ENCODE results near the gene PPP4C. TPM values are rescaled to one million over a fixed set of nuclear protein-coding genes. Genes with fewer than 3 reads are reported as not detected.

The PPP4C gene
- total RNA-seq, result 100 to 1,000 TPM in 3 of 9 donors, 10 to 100 TPM in 6; 44.5 to 136 (median 75.6) TPM
- 10 to 100 TPM; 39.2 to 93.0 (median 87.1) TPM for polyA plus RNA-seq
- long read RNA-seq, donor 1, transcript PPP4C-201 (9 exons, 1,407 nt), result major isoform, 24 of 49 reads
- long read RNA-seq, donor 1, partial matches to known transcripts, result 7 of 49 reads
- long read RNA-seq, donor 1, other reads (novel, unspliced or antisense), result 14 of 49 reads
- long read RNA-seq, donor 2, transcript PPP4C-201 (9 exons, 1,407 nt), result major isoform, 13 of 21 reads
- long read RNA-seq, donor 2, partial matches to known transcripts, result 0 of 21 reads
- long read RNA-seq, donor 2, other reads (novel, unspliced or antisense), result 6 of 21 reads
- long read RNA-seq, donor 3, transcript PPP4C-201 (9 exons, 1,407 nt), result major isoform, 18 of 51 reads
- long read RNA-seq, donor 3, partial matches to known transcripts, result 11 of 51 reads
- long read RNA-seq, donor 3, other reads (novel, unspliced or antisense), result 15 of 51 reads
- long read RNA-seq, donor 4, transcript PPP4C-201 (9 exons, 1,407 nt), result major isoform, 38 of 65 reads
- long read RNA-seq, donor 4, partial matches to known transcripts, result 6 of 65 reads
- long read RNA-seq, donor 4, other reads (novel, unspliced or antisense), result 18 of 65 reads
- long read RNA-seq, donor 5, transcript PPP4C-214 (8 exons, 1,301 nt), result minor isoform, 7 of 350 reads
- long read RNA-seq, donor 5, transcript PPP4C-204 (8 exons, 941 nt), result minor isoform, 8 of 350 reads
- long read RNA-seq, donor 5, transcript PPP4C-201 (9 exons, 1,407 nt), result major isoform, 241 of 350 reads
- long read RNA-seq, donor 5, partial matches to known transcripts, result 10 of 350 reads
- long read RNA-seq, donor 5, other reads (novel, unspliced or antisense), result 79 of 350 reads
- long read RNA-seq, donor 6, transcript PPP4C-201 (9 exons, 1,407 nt), result major isoform, 7 of 21 reads
- long read RNA-seq, donor 6, partial matches to known transcripts, result 2 of 21 reads
- long read RNA-seq, donor 6, other reads (novel, unspliced or antisense), result 10 of 21 reads
- long read RNA-seq, donor 7, transcript PPP4C-201 (9 exons, 1,407 nt), result major isoform, 13 of 16 reads
- long read RNA-seq, donor 7, partial matches to known transcripts, result 0 of 16 reads
- long read RNA-seq, donor 7, other reads (novel, unspliced or antisense), result 0 of 16 reads
- long read RNA-seq, donor 8, transcript PPP4C-214 (8 exons, 1,301 nt), result minor isoform, 6 of 74 reads
- long read RNA-seq, donor 8, transcript PPP4C-201 (9 exons, 1,407 nt), result major isoform, 32 of 74 reads
- long read RNA-seq, donor 8, partial matches to known transcripts, result 0 of 74 reads
- long read RNA-seq, donor 8, other reads (novel, unspliced or antisense), result 33 of 74 reads
- long read RNA-seq, donor 9, transcript PPP4C-201 (9 exons, 1,407 nt), result major isoform, 17 of 41 reads
- long read RNA-seq, donor 9, partial matches to known transcripts, result 11 of 41 reads
- long read RNA-seq, donor 9, other reads (novel, unspliced or antisense), result 10 of 41 reads
- long read RNA-seq, donor 10, transcript PPP4C-201 (9 exons, 1,407 nt), result major isoform, 21 of 34 reads
- long read RNA-seq, donor 10, partial matches to known transcripts, result 0 of 34 reads
- long read RNA-seq, donor 10, other reads (novel, unspliced or antisense), result 7 of 34 reads

DNA sequence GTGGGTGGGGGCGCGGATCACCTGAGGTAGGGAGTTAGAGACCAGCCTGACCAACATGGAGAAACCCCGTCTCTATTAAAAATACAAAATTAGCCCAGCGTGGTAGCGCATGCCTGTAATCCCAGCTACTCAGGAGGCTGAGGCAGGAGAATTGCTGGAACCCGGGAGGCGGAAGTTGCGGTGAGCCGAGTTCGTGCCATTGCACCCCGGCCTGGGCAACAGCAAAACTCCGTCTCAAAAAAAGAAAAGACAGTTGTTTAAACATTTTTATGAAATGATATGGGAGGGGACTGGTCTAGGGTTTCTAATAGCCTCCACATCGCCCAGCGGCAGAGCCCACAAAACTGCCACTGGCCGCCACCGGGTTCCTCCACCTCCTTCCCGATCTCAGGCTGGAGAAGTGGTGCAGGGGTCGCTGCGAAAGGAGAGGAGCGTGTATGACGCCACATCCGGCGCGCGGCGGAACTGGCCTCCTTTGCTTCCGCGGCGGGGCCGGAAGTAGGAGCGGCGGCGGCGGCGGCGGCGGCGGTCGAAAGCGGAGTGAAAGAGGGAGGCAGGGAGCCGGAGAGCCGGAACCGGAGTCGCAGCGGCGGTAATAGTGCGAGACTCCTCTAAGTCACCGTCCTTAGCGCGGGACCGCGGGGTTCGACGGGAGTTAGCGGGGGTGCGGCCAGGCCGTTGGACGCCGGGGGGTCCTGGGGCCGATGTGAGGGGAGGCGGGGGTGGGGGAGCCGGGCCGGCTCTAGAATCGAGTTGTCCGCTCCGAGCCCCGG is at the start of gene PPP4C:
Gene PPP4C (plus strand): TSS at position 492 of the 773 bp plus-strand sequence. CDS start 384 bp downstream, outside the sequence.
- peak within 1 kb of the TSS; percentile 69 to 96 (median 82) for H3K4me3 ChIP-seq
- peaks cover 0 to 47% of the 10 kb centered on the region in 2 donors for H3K36me3 ChIP-seq (replicated peaks in 1 of 2)
- intact Hi-C loops (cut with DNase I), result no loop called here
- TF ChIP-seq POLR2A (IDR thresholded peaks at IDR 0.05), result peak; percentile 78 to 87
- TF ChIP-seq, protein P1, sequence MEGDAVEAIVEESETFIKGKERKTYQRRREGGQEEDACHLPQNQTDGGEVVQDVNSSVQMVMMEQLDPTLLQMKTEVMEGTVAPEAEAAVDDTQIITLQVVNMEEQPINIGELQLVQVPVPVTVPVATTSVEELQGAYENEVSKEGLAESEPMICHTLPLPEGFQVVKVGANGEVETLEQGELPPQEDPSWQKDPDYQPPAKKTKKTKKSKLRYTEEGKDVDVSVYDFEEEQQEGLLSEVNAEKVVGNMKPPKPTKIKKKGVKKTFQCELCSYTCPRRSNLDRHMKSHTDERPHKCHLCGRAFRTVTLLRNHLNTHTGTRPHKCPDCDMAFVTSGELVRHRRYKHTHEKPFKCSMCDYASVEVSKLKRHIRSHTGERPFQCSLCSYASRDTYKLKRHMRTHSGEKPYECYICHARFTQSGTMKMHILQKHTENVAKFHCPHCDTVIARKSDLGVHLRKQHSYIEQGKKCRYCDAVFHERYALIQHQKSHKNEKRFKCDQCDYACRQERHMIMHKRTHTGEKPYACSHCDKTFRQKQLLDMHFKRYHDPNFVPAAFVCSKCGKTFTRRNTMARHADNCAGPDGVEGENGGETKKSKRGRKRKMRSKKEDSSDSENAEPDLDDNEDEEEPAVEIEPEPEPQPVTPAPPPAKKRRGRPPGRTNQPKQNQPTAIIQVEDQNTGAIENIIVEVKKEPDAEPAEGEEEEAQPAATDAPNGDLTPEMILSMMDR (IDR thresholded peaks at IDR 0.05), result no peak
- H3K9me3 ChIP-seq (replicated peaks in 1 of 3), result no peaks in the 10 kb centered on the region
- 2 to 5% (median 2%) methylated on average over 24 to 67 of the region's 67 CpGs for WGBS, 4 donors
- peak; percentile 88 to 95 (median 94) for DNase-seq
- H3K27me3 ChIP-seq, result no peaks in the 10 kb centered on the region
- peaks cover 35 to 42% of the 10 kb centered on the region in 2 donors for H3K4me1 ChIP-seq (replicated peaks in 1 of 2)
- H3K27ac ChIP-seq, result peak within 1 kb of the TSS; percentile 86 to 96 (median 94)

- WGBS, 4 donors, result 88 to 92% (median 90%) methylated on average over 7 to 18 of the region's 18 CpGs
- peaks cover 0 to 6% of the 10 kb centered on the region in 2 donors for H3K4me1 ChIP-seq (replicated peaks in 1 of 2)
- intact Hi-C loops (cut with DNase I), result loop anchor here in 1 of 2 donors (10.0 kb wide), 1 partner anchor 322 kb away; no protein-coding TSS in a partner anchor
- DNase-seq, result no peak
- no peaks in the 10 kb centered on the region for H3K27me3 ChIP-seq
- no peak overlapping the region for H3K27ac ChIP-seq
- no peak overlapping the region for H3K4me3 ChIP-seq
- no peak for TF ChIP-seq POLR2A (IDR thresholded peaks at IDR 0.05)
- TF ChIP-seq, protein P1 (IDR thresholded peaks at IDR 0.05), result no peak
- H3K9me3 ChIP-seq (replicated peaks in 1 of 3), result no peaks in the 10 kb centered on the region
- H3K36me3 ChIP-seq (replicated peaks in 1 of 2), result no peaks in the 10 kb centered on the region
These were observed 49.3 kb upstream of the PPP4C start for GRCh38 chr16:30026449-30026848.

GRCh38 chr16:30027588-30028437 is 48.0 kb upstream of the PPP4C start:
- no peak overlapping the region for H3K4me3 ChIP-seq
- no peak overlapping the region for H3K27ac ChIP-seq
- no peaks in the 10 kb centered on the region for H3K9me3 ChIP-seq (replicated peaks in 1 of 3)
- intact Hi-C loops (cut with DNase I), result loop anchor here in 1 of 2 donors (10.0 kb wide), 1 partner anchor 323 kb away; no protein-coding TSS in a partner anchor
- H3K4me1 ChIP-seq (replicated peaks in 1 of 2), result peaks cover 0 to 6% of the 10 kb centered on the region in 2 donors
- no peak for DNase-seq
- WGBS, 4 donors, result 42 to 56% (median 50%) methylated on average over 12 to 13 of the region's 13 CpGs
- H3K36me3 ChIP-seq (replicated peaks in 1 of 2), result no peaks in the 10 kb centered on the region
- H3K27me3 ChIP-seq, result peaks cover 10% of the 10 kb centered on the region
- TF ChIP-seq POLR2A (IDR thresholded peaks at IDR 0.05), result no peak

All from adrenal gland (tissue), 19 donors.